WI38 (cell line): ENCODE data around the gene PCDHGC3.

Source experiments
- H3K4me3 ChIP-seq: 2 replicates; pipeline ENCODE4 v1.5.1; 2011; ENCODE audit warnings: low read depth, mild to moderate bottlenecking, control low read depth, low read length
- TF ChIP-seq, protein P1 (sequence below): IDR thresholded peaks from 2 replicates; pipeline ENCODE4 v1.5.1; 2012; ENCODE audit warnings: low read depth, mild to moderate bottlenecking, control low read depth, low read length

The PCDHGC3 gene

DNA sequence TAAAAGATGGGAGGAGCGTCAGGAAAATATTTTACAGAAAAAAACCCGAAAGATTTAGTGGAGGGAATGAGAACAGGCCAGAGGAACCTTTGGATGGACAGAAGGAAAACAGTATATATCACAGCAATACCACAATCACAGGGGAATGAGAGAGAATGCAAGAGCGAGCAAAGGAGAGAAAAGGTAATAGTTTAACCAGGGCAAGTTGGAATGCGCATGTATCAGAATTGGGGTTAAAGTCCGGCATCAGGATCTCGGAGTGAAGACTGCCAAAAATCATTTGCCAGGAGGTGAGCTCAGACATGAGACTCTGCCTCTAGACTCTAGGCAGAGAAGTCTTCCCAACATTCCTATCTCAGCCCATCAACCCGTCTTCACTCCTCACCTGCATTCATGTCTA lies 49.9 kb downstream of the PCDHGC3 start:
- no peak overlapping the region for H3K4me3 ChIP-seq
- TF ChIP-seq, protein P1, sequence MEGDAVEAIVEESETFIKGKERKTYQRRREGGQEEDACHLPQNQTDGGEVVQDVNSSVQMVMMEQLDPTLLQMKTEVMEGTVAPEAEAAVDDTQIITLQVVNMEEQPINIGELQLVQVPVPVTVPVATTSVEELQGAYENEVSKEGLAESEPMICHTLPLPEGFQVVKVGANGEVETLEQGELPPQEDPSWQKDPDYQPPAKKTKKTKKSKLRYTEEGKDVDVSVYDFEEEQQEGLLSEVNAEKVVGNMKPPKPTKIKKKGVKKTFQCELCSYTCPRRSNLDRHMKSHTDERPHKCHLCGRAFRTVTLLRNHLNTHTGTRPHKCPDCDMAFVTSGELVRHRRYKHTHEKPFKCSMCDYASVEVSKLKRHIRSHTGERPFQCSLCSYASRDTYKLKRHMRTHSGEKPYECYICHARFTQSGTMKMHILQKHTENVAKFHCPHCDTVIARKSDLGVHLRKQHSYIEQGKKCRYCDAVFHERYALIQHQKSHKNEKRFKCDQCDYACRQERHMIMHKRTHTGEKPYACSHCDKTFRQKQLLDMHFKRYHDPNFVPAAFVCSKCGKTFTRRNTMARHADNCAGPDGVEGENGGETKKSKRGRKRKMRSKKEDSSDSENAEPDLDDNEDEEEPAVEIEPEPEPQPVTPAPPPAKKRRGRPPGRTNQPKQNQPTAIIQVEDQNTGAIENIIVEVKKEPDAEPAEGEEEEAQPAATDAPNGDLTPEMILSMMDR, result no peak

DNA sequence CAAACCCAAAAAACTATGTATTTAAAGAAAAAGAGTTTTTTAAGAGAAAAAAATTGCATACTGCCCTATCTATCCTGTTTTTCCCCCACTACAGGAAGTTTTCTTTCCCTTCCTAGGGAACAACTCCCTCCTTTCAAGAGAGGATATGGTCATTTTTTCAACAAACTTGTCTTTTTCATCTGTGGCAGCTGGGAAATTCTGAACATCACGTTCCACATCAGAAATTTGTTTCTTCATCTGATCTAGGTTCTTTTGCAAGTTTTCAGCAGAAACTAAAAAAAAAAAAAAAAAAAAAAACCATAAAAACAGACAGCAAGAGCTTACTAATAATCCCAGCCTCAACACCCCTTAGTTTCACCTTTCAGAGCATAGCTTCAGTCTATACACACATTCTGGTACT lies 51.7 kb downstream of the PCDHGC3 start:
- H3K4me3 ChIP-seq, result no peak overlapping the region
- TF ChIP-seq, protein P1, result no peak
